CD14-positive monocyte (primary cell): Measurements from ENCODE around the gene TAF1A. TPM values are rescaled to one million over a fixed set of nuclear protein-coding genes. Genes with fewer than 3 reads are reported as not detected.
A peak's percentile ranks its signal among the peaks of the same experiment; 100 is the strongest.

Experiments
- DNase-seq, 3 donors: peaks; one replicate each; pipeline ENCODE4 v3.0.0-alpha.2; 2011 to 2022
- H2AFZ ChIP-seq: 2 replicates; pipeline ENCODE4 v1.6.0; 2012; ENCODE audit warnings: mild to moderate bottlenecking, low read depth, low read length, inconsistent platforms; ENCODE audit not compliant: insufficient read depth, poor library complexity, severe bottlenecking
- H3K27ac ChIP-seq, 2 donors: 1 replicate in 1 of 2; 2 replicates in 1 of 2; pipeline ENCODE4 v1.5.1; 2012 to 2013; ENCODE audit warnings: low read length in 2 of 2, control low read depth in 1 of 2, inconsistent platforms in 1 of 2, low read depth in 1 of 2, mild to moderate bottlenecking in 1 of 2
- H3K27me3 ChIP-seq, 2 donors: one replicate each; pipeline versions ENCODE4 v1.6.0 to v1.6.1; 2011 to 2013; ENCODE audit warnings: low read length in 2 of 2; ENCODE audit not compliant: control insufficient read depth in 2 of 2, insufficient read depth in 2 of 2
- H3K36me3 ChIP-seq, 2 donors: replicated peaks in 1 of 2; 1 replicate in 1 of 2; 2 replicates in 1 of 2; pipeline versions ENCODE4 v1.5.1 to v1.6.1; 2012 to 2013; ENCODE audit warnings: low read length in 2 of 2, control low read depth in 1 of 2, inconsistent platforms in 1 of 2, mild to moderate bottlenecking in 1 of 2; ENCODE audit not compliant: insufficient read depth in 2 of 2, control insufficient read depth in 1 of 2
- H3K4me1 ChIP-seq, 2 donors: 1 replicate in 1 of 2; 2 replicates in 1 of 2; pipeline versions ENCODE4 v1.5.1 to v1.6.1; 2012 to 2013; ENCODE audit warnings: low read length in 2 of 2, control low read depth in 1 of 2, inconsistent platforms in 1 of 2, mild to moderate bottlenecking in 1 of 2, moderate library complexity in 1 of 2; ENCODE audit not compliant: insufficient read depth in 2 of 2, control insufficient read depth in 1 of 2
- H3K4me2 ChIP-seq: replicated peaks from 2 replicates; pipeline ENCODE3; 2012; ENCODE audit warnings: low read length, moderate library complexity, mild to moderate bottlenecking; ENCODE audit not compliant: poor library complexity, severe bottlenecking; ENCODE audit errors: extremely low read depth
- H3K4me3 ChIP-seq, 3 experiments: fragments of 200-600 bp in 1 of 3; sonication (generic) in 1 of 3; replicated peaks in 1 of 3; 1 replicate in 2 of 3; 2 replicates in 1 of 3; pipeline ENCODE4 v1.5.1; 2011 to 2013; ENCODE audit warnings: low read length in 3 of 3, mild to moderate bottlenecking in 3 of 3, control low read depth in 2 of 3, low read depth in 2 of 3, inconsistent platforms in 1 of 3, moderate library complexity in 1 of 3
- H3K79me2 ChIP-seq: 2 replicates; pipeline ENCODE4 v1.6.0; 2012; ENCODE audit warnings: mild to moderate bottlenecking, control low read depth, inconsistent platforms, low read length, moderate library complexity; ENCODE audit not compliant: insufficient read depth
- H3K9ac ChIP-seq: 2 replicates; pipeline ENCODE4 v1.6.0; 2017; ENCODE audit warnings: low read length, mild to moderate bottlenecking; ENCODE audit not compliant: insufficient read depth, poor library complexity, severe bottlenecking
- H3K9me3 ChIP-seq, 2 donors: replicated peaks in 1 of 2; 1 replicate in 1 of 2; 2 replicates in 1 of 2; pipeline versions ENCODE4 v1.5.1 to v1.6.1; 2012 to 2013; ENCODE audit warnings: low read length in 2 of 2, control low read depth in 1 of 2; ENCODE audit not compliant: control insufficient read depth in 1 of 2, insufficient read depth in 1 of 2
- H4K20me1 ChIP-seq: 2 replicates; pipeline ENCODE4 v1.6.0; 2012; ENCODE audit warnings: mild to moderate bottlenecking, low read length, control low read depth, moderate library complexity; ENCODE audit not compliant: insufficient read depth
- H3K27ac Mint-ChIP-seq, 7 donors: one replicate each; pipeline ENCODE4 v1.8.0; 2020; ENCODE audit warnings: mild to moderate bottlenecking in 7 of 7, mixed read lengths in 7 of 7, moderate library complexity in 6 of 7, inconsistent platforms in 2 of 7
- H3K27me3 Mint-ChIP-seq, 3 donors: one replicate each; pipeline ENCODE4 v1.8.0; 2021 to 2022; ENCODE audit warnings: low read depth in 3 of 3, mild to moderate bottlenecking in 3 of 3, mixed read lengths in 3 of 3, moderate library complexity in 3 of 3, inconsistent platforms in 1 of 3
- H3K36me3 Mint-ChIP-seq, 2 donors: one replicate each; pipeline ENCODE4 v1.8.0; 2020; ENCODE audit warnings: mixed read lengths in 2 of 2, inconsistent platforms in 1 of 2, mild to moderate bottlenecking in 1 of 2
- H3K4me1 Mint-ChIP-seq: one replicate; pipeline ENCODE4 v1.8.0; 2020; ENCODE audit warnings: mild to moderate bottlenecking, mixed read lengths
- H3K4me3 Mint-ChIP-seq, 2 donors: one replicate each; pipeline ENCODE4 v1.8.0; 2020; ENCODE audit warnings: mild to moderate bottlenecking in 2 of 2, mixed read lengths in 2 of 2, moderate library complexity in 1 of 2
- H3K9me3 Mint-ChIP-seq, 7 donors: one replicate each; pipeline ENCODE4 v1.8.0; 2020 to 2022; ENCODE audit warnings: mixed read lengths in 7 of 7, mild to moderate bottlenecking in 6 of 7, moderate library complexity in 6 of 7, inconsistent platforms in 2 of 7
- WGBS: methylation state at CpG from one replicate; pipeline ENCODE4 v1.1.5; 2013; ENCODE audit warnings: missing lambda C conversion rate; ENCODE audit not compliant: insufficient coverage; 5-methylcytosine and 5-hydroxymethylcytosine counted together
- intact Hi-C, 2 donors: fragments of 100-400 bp; cut with micrococcal nuclease; formaldehyde crosslinking; loops; one replicate each; pipeline versions ENCODE4 v1.15.0 to v1.15.1; 2023
- polyA plus RNA-seq, 3 donors: library from polyadenylated mRNA; depleted of rRNA in 1 of 3; unstranded in 2 of 3; stranded (reverse) in 1 of 3; fragments of 300-500 nt in 2 of 3; fragments of >200 nt in 1 of 3; fragmentation: Illumina TruSeq in 2 of 3; gene quantifications; 1 replicate in 2 of 3; 2 replicates in 1 of 3; pipeline ENCODE4 v1.2.3, GENCODE V29; 2012 to 2021
- TF ChIP-seq, protein P1 (sequence below): fragments of 200-600 bp; IDR thresholded peaks from one replicate; pipeline ENCODE4 v1.8.0; 2022; ENCODE audit warnings: antibody characterized with exemption, mild to moderate bottlenecking

The TAF1A gene
- polyA plus RNA-seq, 3 donors = 1.3 to 5.1 (median 2.5) TPM

DNA sequence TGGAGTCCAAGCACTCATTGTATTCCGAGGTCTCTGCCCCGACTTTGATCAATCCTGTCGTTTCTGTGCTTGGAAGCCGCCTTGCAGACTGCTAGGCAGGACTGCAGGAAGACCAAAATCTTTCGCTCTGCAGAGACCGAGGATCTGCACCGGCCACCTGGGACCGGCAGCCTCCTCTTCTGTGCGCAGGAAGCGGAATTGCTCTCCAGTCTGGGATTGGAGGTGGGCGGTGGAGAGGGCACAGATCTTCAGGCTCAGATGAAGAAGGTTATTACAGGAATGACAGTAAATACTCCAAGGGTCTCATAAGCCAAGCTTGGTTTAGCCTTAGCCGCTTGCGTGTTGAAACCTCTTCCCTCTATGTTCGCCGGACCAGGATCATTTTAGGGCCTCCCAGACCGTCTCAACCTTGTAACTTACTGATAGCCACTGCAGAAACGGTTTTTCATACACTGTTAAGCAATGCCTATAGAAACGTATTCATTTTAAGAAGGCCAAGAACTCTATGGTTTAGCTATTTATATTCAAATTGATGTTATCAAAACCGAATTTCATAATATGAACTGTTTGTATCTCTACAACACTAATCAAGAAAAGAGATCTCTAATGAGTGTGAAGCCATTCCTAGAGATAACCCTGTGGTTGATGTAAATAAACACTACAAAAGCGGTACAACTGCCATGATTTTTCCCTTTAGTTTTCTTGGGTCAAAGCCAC lies 29.3 kb upstream of the TAF1A start:
- Mint-ChIP-seq H3K27me3 (peaks cover 4 to 14% (median 9%) of the 10 kb centered on the region in 3 donors), H3K36me3 (peaks cover 27 to 31% of the 10 kb centered on the region in 2 donors), H3K4me1 (peaks cover 21% of the 10 kb centered on the region), H3K27ac (peak overlapping the region in 4 of 7 donors; percentile 34 to 81 (median 68)), H3K9me3 (peaks cover 0 to 2% (median 0%) of the 10 kb centered on the region in 7 donors), H3K4me3 (peak overlapping the region; percentile 87 to 92)
- peak in 1 of 3 donors; percentile 11 for DNase-seq
- H3K4me1 ChIP-seq = peaks cover 15 to 19% of the 10 kb centered on the region in 2 donors
- H3K79me2 ChIP-seq = peaks cover 11% of the 10 kb centered on the region
- peaks cover 16 to 30% of the 10 kb centered on the region in 2 donors for H3K36me3 ChIP-seq
- no peaks in the 10 kb centered on the region for H4K20me1 ChIP-seq
- TF ChIP-seq, protein P1, sequence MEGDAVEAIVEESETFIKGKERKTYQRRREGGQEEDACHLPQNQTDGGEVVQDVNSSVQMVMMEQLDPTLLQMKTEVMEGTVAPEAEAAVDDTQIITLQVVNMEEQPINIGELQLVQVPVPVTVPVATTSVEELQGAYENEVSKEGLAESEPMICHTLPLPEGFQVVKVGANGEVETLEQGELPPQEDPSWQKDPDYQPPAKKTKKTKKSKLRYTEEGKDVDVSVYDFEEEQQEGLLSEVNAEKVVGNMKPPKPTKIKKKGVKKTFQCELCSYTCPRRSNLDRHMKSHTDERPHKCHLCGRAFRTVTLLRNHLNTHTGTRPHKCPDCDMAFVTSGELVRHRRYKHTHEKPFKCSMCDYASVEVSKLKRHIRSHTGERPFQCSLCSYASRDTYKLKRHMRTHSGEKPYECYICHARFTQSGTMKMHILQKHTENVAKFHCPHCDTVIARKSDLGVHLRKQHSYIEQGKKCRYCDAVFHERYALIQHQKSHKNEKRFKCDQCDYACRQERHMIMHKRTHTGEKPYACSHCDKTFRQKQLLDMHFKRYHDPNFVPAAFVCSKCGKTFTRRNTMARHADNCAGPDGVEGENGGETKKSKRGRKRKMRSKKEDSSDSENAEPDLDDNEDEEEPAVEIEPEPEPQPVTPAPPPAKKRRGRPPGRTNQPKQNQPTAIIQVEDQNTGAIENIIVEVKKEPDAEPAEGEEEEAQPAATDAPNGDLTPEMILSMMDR = no peak
- 21% methylated on average over 12 of the region's 20 CpGs for WGBS
- no peaks in the 10 kb centered on the region for H3K9me3 ChIP-seq
- intact Hi-C loops = no loop called here
- H3K4me2 ChIP-seq = peak overlapping the region; percentile 96
- H3K27me3 ChIP-seq = peaks cover 5 to 20% of the 10 kb centered on the region in 2 donors
- peak overlapping the region; percentile 94 for H2AFZ ChIP-seq
- no peak overlapping the region for H3K27ac ChIP-seq
- H3K4me3 ChIP-seq = peak overlapping the region; percentile 61 to 86 (median 85)
- H3K9ac ChIP-seq = peak overlapping the region; percentile 92

DNA sequence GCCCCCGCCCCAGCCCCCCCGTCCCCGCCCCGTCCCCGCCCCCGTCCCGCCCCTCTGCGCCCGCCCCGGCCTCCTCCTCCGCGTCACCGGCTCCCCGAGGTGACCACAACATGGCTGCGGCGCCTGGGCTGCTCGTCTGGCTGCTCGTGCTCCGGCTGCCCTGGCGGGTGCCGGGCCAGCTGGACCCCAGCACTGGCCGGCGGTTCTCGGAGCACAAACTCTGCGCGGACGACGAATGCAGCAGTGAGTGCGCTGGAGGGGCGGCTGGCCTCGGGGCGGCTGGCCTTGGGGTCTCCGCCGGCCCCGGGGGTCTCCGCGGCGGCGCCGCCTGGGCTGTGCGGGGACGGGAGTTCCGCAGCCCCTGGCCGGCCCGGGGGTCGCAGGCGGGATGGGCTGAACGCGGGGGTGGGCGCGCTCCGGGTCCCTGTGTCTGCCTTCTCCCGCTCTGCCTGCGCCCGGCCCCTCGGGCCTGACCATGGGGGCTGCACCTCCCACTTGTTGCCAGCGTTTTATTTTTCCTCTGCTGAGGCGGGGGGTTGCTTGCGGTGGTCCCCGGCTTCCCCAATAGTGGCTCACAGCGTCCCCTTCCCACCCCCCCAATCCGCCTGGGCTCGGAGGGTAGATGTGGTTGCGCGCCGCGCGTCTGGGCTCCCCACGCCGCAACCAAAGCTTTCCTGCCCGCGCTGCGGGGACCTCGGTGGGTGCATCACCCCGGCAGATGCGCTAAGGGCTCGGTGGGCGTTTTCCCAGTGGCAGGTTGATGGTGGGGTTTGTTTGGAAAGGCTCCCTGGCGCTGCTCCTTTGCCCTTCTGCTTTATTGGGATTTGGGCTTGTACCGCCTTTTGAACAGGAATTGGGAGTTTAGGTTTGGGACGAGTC lies 28.5 kb upstream of the TAF1A start, which contains the start of gene MIA3:
MIA3 (plus strand) TSS at position 97 of the 879 bp plus-strand sequence; CDS start at position 111, 14 bp downstream.
- Histone ChIP-seq H3K36me3 (peaks cover 10 to 22% of the 10 kb centered on the region in 2 donors), H3K79me2 (peaks cover 11% of the 10 kb centered on the region), H2AFZ (peak within 1 kb of the TSS; percentile 94), H3K9ac (peak within 1 kb of the TSS; percentile 92), H3K4me2 (peak within 1 kb of the TSS; percentile 96), H3K4me1 (peaks cover 15 to 19% of the 10 kb centered on the region in 2 donors), H3K4me3 (peak within 1 kb of the TSS; percentile 61 to 86 (median 85)), H3K27ac (peak within 1 kb of the TSS in 1 of 2 donors; percentile 82), H3K9me3 (no peaks in the 10 kb centered on the region), H4K20me1 (no peaks in the 10 kb centered on the region), H3K27me3 (peaks cover 8 to 27% of the 10 kb centered on the region in 2 donors)
- intact Hi-C loops = no loop called here
- under 1% methylated on average over 76 of the region's 81 CpGs for WGBS
- peaks cover 21% of the 10 kb centered on the region for H3K4me1 Mint-ChIP-seq
- peak within 1 kb of the TSS; percentile 88 to 93 for H3K4me3 Mint-ChIP-seq
- H3K27ac Mint-ChIP-seq = peak within 1 kb of the TSS; percentile 57 to 92 (median 80)
- peak; percentile 60 to 79 (median 67) for DNase-seq
- TF ChIP-seq, protein P1 = no peak
- H3K36me3 Mint-ChIP-seq = peaks cover 20 to 23% of the 10 kb centered on the region in 2 donors
- H3K27me3 Mint-ChIP-seq = peaks cover 6 to 19% (median 9%) of the 10 kb centered on the region in 3 donors
- H3K9me3 Mint-ChIP-seq = peaks cover 0 to 2% (median 0%) of the 10 kb centered on the region in 7 donors
